Activated T-helper 1 cell treated with anti-CD3 and anti-CD28 coated beads, Interleukin-12 subunit alpha, Interleukin-12 subunit beta, Interleukin-2, Interleukin-4 antibody, amounts not matched to agents 30 ng/mL and 10 ng/mL and 1 ng/mL, durations not matched to agents 14 hours and 24 hours and 36 hours (primary cell): ENCODE results near the gene F2RL3. TPM values are rescaled to one million over a fixed set of nuclear protein-coding genes. Genes with fewer than 3 reads are reported as not detected.

ENCODE experiments used
- DNase-seq: peaks from one replicate; pipeline ENCODE4 v3.0.0; 2021; ENCODE audit warnings: low spot score
- H3K27ac Mint-ChIP-seq: one replicate; pipeline ENCODE4 v1.8.0; 2021; ENCODE audit warnings: mild to moderate bottlenecking, mixed read lengths
- H3K27me3 Mint-ChIP-seq: one replicate; pipeline ENCODE4 v1.8.0; 2022; ENCODE audit warnings: mild to moderate bottlenecking, moderate library complexity, mixed read lengths; ENCODE audit not compliant: insufficient read depth
- H3K36me3 Mint-ChIP-seq: one replicate; pipeline ENCODE4 v1.8.0; 2021; ENCODE audit warnings: low read depth, mixed read lengths
- H3K4me1 Mint-ChIP-seq: one replicate; pipeline ENCODE4 v1.8.0; 2021; ENCODE audit warnings: low read depth, mixed read lengths
- H3K4me3 Mint-ChIP-seq: one replicate; pipeline ENCODE4 v1.8.0; 2021; ENCODE audit warnings: mild to moderate bottlenecking, moderate library complexity, mixed read lengths
- H3K9me3 Mint-ChIP-seq: one replicate; pipeline ENCODE4 v1.8.0; 2021; ENCODE audit warnings: mixed read lengths
- intact Hi-C: fragments of 100-400 bp; cut with micrococcal nuclease; formaldehyde crosslinking; loops from one replicate; pipeline ENCODE4 v1.15.1; 2024
- total RNA-seq: library from RNA; stranded (reverse); gene quantifications from 2 replicates; pipeline ENCODE4 v1.2.3, GENCODE V29; 2022

The F2RL3 gene
- total RNA-seq: not detected in 2 replicates

DNA sequence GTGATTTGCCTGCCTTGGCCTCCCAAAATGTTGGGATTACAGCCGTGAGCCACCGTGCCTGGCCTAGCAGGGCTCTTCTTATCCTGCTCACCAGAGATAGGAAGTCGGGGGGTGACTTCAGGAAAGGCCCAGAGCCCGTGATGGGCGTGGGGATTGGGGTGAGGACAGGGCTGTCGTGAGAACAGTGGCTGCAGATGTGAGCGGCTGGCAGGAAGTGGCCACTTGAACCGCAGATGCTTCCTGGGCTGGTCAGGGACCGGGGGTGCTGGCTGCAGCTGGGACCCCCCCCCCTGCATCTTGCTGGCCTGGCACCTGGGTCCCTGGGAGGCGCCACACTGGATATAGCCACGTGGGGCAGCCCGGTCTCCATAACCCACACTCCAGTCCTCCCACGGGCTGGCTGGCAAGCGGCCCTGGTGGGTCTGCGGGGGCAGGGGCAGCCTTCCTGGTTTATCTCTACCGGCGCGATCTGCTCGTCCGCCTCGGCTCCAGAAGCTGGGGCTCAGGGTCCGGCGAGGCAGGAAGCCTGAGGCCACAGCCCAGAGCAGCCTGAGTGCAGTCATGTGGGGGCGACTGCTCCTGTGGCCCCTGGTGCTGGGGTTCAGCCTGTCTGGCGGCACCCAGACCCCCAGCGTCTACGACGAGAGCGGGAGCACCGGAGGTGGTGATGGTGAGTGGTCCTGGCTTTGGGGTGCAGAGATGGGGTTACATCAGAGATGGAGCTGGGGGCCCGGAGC, at the start of gene F2RL3:
F2RL3 (plus strand) TSS at position 371 of the 737 bp plus-strand sequence; CDS start at position 562, 191 bp downstream.
- Mint-ChIP-seq H3K4me1 (no peaks in the 10 kb centered on the region), H3K27ac (no peak within 1 kb of the TSS), H3K27me3 (peaks cover 1% of the 10 kb centered on the region), H3K9me3 (no peaks in the 10 kb centered on the region), H3K4me3 (no peak within 1 kb of the TSS), H3K36me3 (no peaks in the 10 kb centered on the region)
- intact Hi-C loops: no loop called here
- no peak for DNase-seq

DNA sequence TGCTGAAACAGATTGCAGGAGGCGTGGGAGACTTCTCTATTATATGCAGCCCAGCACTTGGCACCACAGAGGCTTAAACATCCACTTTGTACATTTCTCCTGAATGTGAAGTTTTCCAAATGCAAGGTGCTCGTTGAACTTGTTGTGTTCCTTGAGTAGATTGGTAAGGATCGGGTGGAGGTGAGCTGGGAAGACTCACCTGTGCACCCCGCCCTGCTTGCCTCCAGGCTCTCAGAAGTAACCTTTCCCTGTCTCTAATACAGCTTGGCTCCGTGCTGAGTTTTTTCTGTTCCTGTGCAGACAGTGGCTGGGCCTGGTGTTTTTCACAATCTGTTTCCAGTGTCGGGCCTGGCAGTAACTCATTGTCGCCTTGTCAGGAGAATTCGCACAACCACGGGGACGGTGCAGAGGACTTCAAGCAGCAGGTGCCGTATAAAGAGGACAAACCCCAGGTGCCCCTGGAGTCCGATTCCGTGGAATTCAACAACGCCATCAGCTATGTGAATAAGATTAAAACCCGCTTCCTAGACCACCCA, 47.3 kb upstream of the F2RL3 start:
- Mint-ChIP-seq H3K27ac (no peak overlapping the region), H3K36me3 (peaks cover 21% of the 10 kb centered on the region), H3K27me3 (no peaks in the 10 kb centered on the region), H3K4me3 (no peak overlapping the region), H3K4me1 (peaks cover 1% of the 10 kb centered on the region), H3K9me3 (no peaks in the 10 kb centered on the region)
- intact Hi-C loops: no loop called here
- no peak for DNase-seq

DNA sequence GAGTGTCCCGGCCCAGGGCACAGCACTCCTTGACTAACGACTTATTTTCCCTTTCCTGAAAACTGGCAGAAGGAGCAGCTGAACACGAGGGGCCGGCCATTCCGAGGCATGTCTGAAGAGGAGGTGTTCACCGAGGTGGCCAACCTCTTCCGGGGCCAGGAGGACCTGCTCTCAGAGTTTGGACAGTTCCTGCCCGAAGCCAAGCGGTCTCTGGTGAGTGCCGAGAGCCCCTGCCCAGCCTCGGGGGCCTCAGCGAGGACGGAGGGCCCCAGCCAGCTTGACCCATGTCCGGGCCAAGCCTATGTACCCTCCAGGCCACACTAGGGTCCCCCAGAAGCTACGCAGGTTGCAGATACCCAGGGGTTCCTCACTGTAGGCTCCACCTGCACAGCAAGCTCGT, 41.9 kb upstream of the F2RL3 start:
- Mint-ChIP-seq H3K4me3 (no peak overlapping the region), H3K4me1 (no peaks in the 10 kb centered on the region), H3K9me3 (no peaks in the 10 kb centered on the region), H3K36me3 (peaks cover 22% of the 10 kb centered on the region), H3K27me3 (no peaks in the 10 kb centered on the region), H3K27ac (no peak overlapping the region)
- DNase-seq: no peak
- intact Hi-C loops: no loop called here

DNA sequence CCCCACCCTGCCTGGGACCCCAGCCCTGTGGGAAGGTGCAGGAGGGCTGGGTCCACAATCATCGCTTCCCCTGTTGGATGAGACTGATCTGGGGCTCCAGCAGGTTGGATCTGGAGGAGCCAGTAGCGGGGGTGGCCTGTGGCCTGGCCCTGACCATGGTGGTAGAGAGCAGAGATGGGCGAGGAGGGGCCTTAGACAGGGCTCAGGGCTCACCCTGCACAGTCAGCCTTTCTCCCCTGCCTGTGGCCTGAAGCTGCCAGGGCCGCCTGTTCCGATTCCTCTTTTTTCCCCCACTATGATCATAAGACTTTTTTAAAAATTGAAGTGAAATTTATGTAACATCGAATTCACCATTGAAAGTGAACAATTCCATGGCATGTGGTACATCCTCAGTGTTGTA, 41.4 kb upstream of the F2RL3 start:
- no peaks in the 10 kb centered on the region for H3K9me3 Mint-ChIP-seq
- no peak for DNase-seq
- H3K27ac Mint-ChIP-seq: no peak overlapping the region
- no peaks in the 10 kb centered on the region for H3K27me3 Mint-ChIP-seq
- intact Hi-C loops: no loop called here
- H3K36me3 Mint-ChIP-seq: peaks cover 22% of the 10 kb centered on the region
- H3K4me1 Mint-ChIP-seq: no peaks in the 10 kb centered on the region
- H3K4me3 Mint-ChIP-seq: no peak overlapping the region

DNA sequence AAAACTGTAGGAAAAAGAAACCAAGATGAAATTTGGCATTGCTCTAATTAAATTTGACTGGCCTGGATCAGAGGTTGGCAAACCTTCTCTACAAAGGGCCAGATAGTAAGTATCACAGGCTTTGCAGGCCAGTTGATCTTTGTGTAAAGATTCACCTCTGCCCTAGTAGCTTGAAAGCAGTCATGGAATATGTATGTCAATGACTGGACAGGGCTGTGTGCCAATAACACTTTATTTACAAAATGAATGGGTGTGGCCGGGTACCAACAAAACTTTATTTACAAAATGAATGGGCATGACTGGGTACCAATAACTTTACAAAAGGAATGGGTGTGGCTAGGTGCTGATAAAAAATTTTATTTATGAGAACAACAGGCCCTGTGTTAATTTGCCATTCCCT, 39.6 kb upstream of the F2RL3 start:
- Mint-ChIP-seq H3K27ac (no peak overlapping the region), H3K27me3 (no peaks in the 10 kb centered on the region)
- intact Hi-C loops: no loop called here

DNA sequence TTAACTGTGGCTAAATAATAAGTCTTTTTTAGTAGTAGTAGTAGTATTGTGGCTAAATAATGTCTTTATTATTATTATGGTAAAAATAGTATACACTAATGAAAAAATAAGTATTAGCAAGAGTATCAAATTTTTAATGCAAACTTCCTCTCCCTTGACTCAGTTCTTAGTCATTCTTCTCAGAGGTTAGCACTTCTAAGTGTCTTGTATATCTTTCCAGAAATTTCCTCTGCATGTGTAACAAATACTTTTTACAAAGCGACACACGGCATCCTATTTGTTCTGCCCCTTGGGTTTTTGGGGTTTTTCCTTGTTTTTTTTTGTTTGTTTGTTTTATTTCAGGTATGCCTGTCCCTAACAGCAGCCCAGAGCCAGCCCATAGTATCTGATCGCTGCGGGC, 38.7 kb upstream of the F2RL3 start:
- DNase-seq: no peak
- intact Hi-C loops: no loop called here
- Mint-ChIP-seq H3K4me3 (no peak overlapping the region), H3K4me1 (no peaks in the 10 kb centered on the region), H3K27ac (no peak overlapping the region), H3K27me3 (no peaks in the 10 kb centered on the region), H3K9me3 (no peaks in the 10 kb centered on the region), H3K36me3 (peaks cover 24% of the 10 kb centered on the region)

More for the DNA sequence above, 39.6 kb upstream of the F2RL3 start:
- Mint-ChIP-seq H3K4me1 (no peaks in the 10 kb centered on the region), H3K36me3 (peaks cover 23% of the 10 kb centered on the region), H3K9me3 (no peaks in the 10 kb centered on the region), H3K4me3 (no peak overlapping the region)
- no peak for DNase-seq

DNA sequence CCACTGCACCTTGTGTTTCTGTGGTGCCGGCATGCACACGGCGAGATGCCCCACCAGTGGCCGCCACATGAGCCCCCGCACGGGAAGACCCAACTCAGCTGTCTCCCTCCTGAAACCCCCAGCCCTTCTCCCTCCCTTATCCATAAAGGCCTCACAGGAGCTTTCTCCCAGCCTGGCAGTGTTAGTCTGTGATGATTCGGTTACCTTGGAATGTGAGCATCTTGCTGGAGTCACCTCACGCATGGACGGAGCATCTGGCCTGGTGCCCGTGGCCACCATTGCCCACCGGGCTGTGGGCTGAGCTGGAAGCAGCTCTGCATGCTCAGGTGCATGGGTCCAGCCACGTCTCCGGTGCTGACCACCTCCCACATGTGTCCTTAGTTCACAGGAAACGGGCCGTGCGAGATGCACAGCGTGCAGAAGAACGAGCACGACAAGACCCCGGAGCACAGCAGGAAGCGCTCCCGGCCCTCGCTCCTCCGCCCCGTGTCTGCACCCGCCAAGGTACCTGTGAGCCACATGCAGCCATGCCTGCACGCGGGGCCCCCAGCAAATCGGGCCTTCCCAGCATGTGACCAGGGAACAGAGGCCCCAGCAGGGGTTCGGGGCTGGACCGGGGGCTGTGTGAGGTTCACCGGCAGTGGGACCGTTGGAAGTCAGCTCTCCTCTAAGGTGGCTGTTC, 37.6 kb upstream of the F2RL3 start:
- Mint-ChIP-seq H3K4me3 (no peak overlapping the region), H3K4me1 (no peaks in the 10 kb centered on the region), H3K9me3 (no peaks in the 10 kb centered on the region), H3K27ac (no peak overlapping the region), H3K36me3 (peaks cover 23% of the 10 kb centered on the region), H3K27me3 (no peaks in the 10 kb centered on the region)
- DNase-seq: no peak
- intact Hi-C loops: no loop called here

DNA sequence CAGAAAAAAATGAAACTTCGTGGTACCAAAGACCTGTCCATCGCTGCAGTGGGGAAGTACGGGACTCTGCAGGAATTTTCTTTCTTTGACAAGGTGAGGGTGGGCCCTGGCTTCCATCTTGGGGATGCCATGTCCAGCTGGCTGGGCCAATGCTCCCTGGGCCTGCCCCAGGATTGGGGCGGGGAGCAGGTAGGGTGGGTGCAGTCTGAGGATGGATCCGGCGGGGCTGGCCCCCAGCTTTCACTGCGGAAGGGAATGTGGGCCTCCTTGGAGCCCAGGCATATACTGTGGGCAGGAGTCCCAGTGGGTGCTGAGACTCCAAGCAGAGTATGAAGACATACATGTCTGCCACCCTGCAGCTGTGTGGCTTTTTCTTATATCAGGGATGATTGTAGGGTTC, 35.7 kb upstream of the F2RL3 start:
- no peaks in the 10 kb centered on the region for H3K4me1 Mint-ChIP-seq
- no peak overlapping the region for H3K4me3 Mint-ChIP-seq
- H3K27ac Mint-ChIP-seq: no peak overlapping the region
- no peak for DNase-seq
- H3K27me3 Mint-ChIP-seq: no peaks in the 10 kb centered on the region
- H3K9me3 Mint-ChIP-seq: no peaks in the 10 kb centered on the region
- intact Hi-C loops: no loop called here
- peaks cover 19% of the 10 kb centered on the region for H3K36me3 Mint-ChIP-seq

DNA sequence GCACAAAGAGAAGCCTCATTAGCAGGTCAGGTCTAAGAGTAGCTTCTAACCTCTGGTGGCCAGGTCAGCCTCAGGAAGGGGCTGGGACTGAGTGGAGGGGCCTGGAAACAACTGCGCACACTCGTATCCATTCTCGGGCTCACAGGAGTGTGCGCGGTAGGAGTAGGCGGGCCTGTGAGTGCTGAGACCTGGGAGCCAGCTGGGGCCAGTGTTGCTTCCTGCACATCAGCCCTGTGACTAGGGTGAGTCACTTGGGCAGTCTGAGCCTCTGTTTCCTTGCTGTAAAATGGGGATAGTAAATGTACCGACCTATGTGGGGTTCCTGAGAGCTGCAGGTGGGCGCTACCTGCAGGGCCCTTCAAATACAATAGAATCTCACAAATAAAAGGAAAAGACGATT, 32.7 kb upstream of the F2RL3 start:
- no peaks in the 10 kb centered on the region for H3K9me3 Mint-ChIP-seq
- peaks cover 16% of the 10 kb centered on the region for H3K36me3 Mint-ChIP-seq
- no peak overlapping the region for H3K4me3 Mint-ChIP-seq
- no peaks in the 10 kb centered on the region for H3K27me3 Mint-ChIP-seq
- DNase-seq: no peak
- no peak overlapping the region for H3K27ac Mint-ChIP-seq
- intact Hi-C loops: no loop called here
- H3K4me1 Mint-ChIP-seq: no peaks in the 10 kb centered on the region

DNA sequence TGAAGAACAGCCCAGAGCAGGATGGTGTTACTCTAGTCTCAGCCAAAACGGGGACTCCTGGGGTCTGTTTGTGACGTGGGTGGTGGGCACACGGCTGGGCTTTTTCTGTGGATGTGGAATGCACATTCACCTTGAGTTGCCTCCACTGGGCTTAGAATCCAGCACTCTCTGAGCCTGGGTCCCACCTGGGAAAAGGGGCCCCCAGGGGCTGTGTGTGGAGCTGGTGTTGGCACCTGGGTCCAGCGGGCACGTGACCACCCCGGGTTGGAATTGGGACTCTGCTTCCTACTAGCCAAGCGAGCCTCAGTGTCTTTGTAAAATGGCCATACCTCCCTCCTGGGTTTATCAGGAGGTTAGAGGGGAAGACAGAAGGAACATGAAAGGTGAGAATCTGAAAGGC, 29.2 kb upstream of the F2RL3 start:
- Mint-ChIP-seq H3K9me3 (no peaks in the 10 kb centered on the region), H3K27me3 (no peaks in the 10 kb centered on the region), H3K27ac (no peak overlapping the region), H3K4me1 (peaks cover 6% of the 10 kb centered on the region), H3K36me3 (peaks cover 9% of the 10 kb centered on the region), H3K4me3 (no peak overlapping the region)
- no peak for DNase-seq
- intact Hi-C loops: no loop called here

DNA sequence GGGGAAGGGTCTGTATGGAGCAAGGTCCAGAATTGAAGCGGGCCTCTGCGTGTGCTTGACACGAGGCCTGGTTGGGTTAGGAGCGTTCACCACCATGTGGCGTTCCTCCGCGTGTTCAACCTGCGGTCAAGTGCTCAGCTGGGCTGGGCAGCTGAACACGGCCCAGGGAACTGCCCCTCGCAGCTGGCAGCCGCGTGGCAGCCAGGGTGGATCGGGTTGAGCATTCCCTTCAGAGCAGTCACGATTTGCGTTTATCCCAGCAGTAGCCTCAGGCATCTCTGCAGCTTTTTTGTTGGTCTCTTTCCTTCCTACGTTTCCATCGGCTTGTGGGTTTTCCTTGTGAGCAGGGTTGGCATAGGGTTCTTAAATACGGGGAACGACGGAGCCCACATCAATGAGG, 28.7 kb upstream of the F2RL3 start:
- Mint-ChIP-seq H3K9me3 (no peaks in the 10 kb centered on the region), H3K27me3 (no peaks in the 10 kb centered on the region), H3K4me1 (peaks cover 6% of the 10 kb centered on the region), H3K36me3 (peaks cover 5% of the 10 kb centered on the region), H3K4me3 (no peak overlapping the region), H3K27ac (no peak overlapping the region)
- intact Hi-C loops: no loop called here
- no peak for DNase-seq

DNA sequence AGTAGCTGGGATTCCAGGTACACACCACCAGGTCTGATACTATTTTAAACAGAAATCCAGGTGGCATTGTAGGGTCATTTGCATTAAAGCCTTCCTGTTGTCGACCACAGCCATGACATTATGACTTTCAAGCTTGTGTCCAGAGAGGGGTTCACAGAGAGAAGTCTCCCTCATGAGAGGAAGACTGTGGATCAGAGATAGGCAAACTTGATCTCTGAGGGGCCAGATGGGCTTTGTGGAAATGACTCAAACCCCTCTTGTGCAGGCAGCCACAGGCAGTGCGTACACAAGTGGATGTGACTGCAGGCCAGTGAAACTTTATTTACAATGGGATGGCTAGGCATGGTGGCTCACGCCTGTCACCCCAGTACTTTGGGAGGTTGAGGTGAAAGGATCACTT, 27.8 kb upstream of the F2RL3 start:
- H3K36me3 Mint-ChIP-seq: peaks cover 7% of the 10 kb centered on the region
- no peaks in the 10 kb centered on the region for H3K9me3 Mint-ChIP-seq
- DNase-seq: no peak
- no peaks in the 10 kb centered on the region for H3K27me3 Mint-ChIP-seq
- H3K4me1 Mint-ChIP-seq: peaks cover 6% of the 10 kb centered on the region
- H3K4me3 Mint-ChIP-seq: no peak overlapping the region
- H3K27ac Mint-ChIP-seq: no peak overlapping the region
- intact Hi-C loops: no loop called here

DNA sequence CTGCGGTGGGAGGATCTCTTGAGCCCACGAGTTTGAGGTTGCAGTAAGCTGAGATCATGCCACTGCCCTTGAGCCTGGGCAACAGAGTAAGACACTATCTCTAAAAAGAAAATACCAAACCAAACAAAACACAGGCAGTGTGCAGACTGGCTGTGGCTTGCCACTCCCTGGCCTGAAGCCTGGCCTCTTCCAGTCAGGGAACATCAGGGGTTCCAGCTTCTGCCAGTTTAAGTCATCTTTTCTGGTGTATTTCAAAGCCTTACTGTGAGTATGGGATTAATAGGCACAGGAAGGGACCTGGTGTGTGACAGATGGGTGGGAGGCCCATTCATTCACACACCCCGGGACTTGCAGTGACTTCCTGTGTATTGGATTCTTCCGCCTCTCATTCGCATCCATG, 27.0 kb upstream of the F2RL3 start:
- Mint-ChIP-seq H3K27me3 (no peaks in the 10 kb centered on the region), H3K27ac (no peak overlapping the region), H3K4me3 (no peak overlapping the region), H3K4me1 (peaks cover 6% of the 10 kb centered on the region), H3K36me3 (peaks cover 9% of the 10 kb centered on the region), H3K9me3 (no peaks in the 10 kb centered on the region)
- intact Hi-C loops: no loop called here
- no peak for DNase-seq
